Measurements from ENCODE around the gene MAGI2.

Gene MAGI2

GRCh38 chr7:78779788-78780187 is 673.7 kb downstream of the MAGI2 start:
- H3K36me3 ChIP-seq (ENCODE audit: low read length): no peaks in the 10 kb centered on the region
- H3K4me3 ChIP-seq (ENCODE audit: insufficient read depth, low read length, poor library complexity, severe bottlenecking): no peak overlapping the region
- H3K79me2 ChIP-seq (ENCODE audit: insufficient read depth, low read length): no peaks in the 10 kb centered on the region
- H3K4me2 ChIP-seq (ENCODE audit: low read depth, low read length, poor library complexity, severe bottlenecking): no peak overlapping the region
- no peaks in the 10 kb centered on the region for H3K9me3 ChIP-seq (ENCODE audit: insufficient read depth, low read length)
- TF ChIP-seq CTCF (IDR thresholded peaks at IDR 0.05; ENCODE audit: insufficient read depth, low read length, poor library complexity, severe bottlenecking): no peak
- no peak for TF ChIP-seq EZH2phosphoT487 (conservative IDR thresholded peaks at IDR 0.05; ENCODE audit: low read length)
- no peak overlapping the region for H2AFZ ChIP-seq (ENCODE audit: low read depth, low read length, severe bottlenecking)
- H3K9me2 ChIP-seq (replicated peaks; ENCODE audit: insufficient read depth, low read length): no peaks in the 10 kb centered on the region
- H3K27me3 ChIP-seq (ENCODE audit: low read length): no peaks in the 10 kb centered on the region
- no peak overlapping the region for H3K27ac ChIP-seq (ENCODE audit: low read depth, low read length)
- no peak overlapping the region for H3K9ac ChIP-seq (ENCODE audit: low read length)
- no peaks in the 10 kb centered on the region for H3F3A ChIP-seq (ENCODE audit: insufficient read depth)
- H4K20me1 ChIP-seq (ENCODE audit: low read depth, low read length): no peaks in the 10 kb centered on the region

GRCh38 chr7:78777829-78778228 is 675.6 kb downstream of the MAGI2 start:
- no peak overlapping the region for H3K4me2 ChIP-seq (ENCODE audit: low read depth, low read length, poor library complexity, severe bottlenecking)
- H3K9ac ChIP-seq (ENCODE audit: low read length): no peak overlapping the region
- no peak for TF ChIP-seq EZH2phosphoT487 (conservative IDR thresholded peaks at IDR 0.05; ENCODE audit: low read length)
- no peak for TF ChIP-seq CTCF (IDR thresholded peaks at IDR 0.05; ENCODE audit: insufficient read depth, low read length, poor library complexity, severe bottlenecking)
- H2AFZ ChIP-seq (ENCODE audit: low read depth, low read length, severe bottlenecking): no peak overlapping the region
- no peaks in the 10 kb centered on the region for H3K9me2 ChIP-seq (replicated peaks; ENCODE audit: insufficient read depth, low read length)
- H3K27me3 ChIP-seq (ENCODE audit: low read length): no peaks in the 10 kb centered on the region
- H3K27ac ChIP-seq (ENCODE audit: low read depth, low read length): no peak overlapping the region
- H3F3A ChIP-seq (ENCODE audit: insufficient read depth): no peaks in the 10 kb centered on the region
- no peak overlapping the region for H3K4me3 ChIP-seq (ENCODE audit: insufficient read depth, low read length, poor library complexity, severe bottlenecking)
- no peaks in the 10 kb centered on the region for H4K20me1 ChIP-seq (ENCODE audit: low read depth, low read length)
- H3K9me3 ChIP-seq (ENCODE audit: insufficient read depth, low read length): no peaks in the 10 kb centered on the region
- H3K79me2 ChIP-seq (ENCODE audit: insufficient read depth, low read length): no peaks in the 10 kb centered on the region
- no peaks in the 10 kb centered on the region for H3K36me3 ChIP-seq (ENCODE audit: low read length)

GRCh38 chr7:78770422-78771410 is 682.8 kb downstream of the MAGI2 start:
- Histone ChIP-seq H3K9me2 (replicated peaks; ENCODE audit: insufficient read depth, low read length) (no peaks in the 10 kb centered on the region), H3K4me3 (ENCODE audit: insufficient read depth, low read length, poor library complexity, severe bottlenecking) (no peak overlapping the region), H3K9me3 (ENCODE audit: insufficient read depth, low read length) (no peaks in the 10 kb centered on the region), H3K27ac (ENCODE audit: low read depth, low read length) (no peak overlapping the region), H4K20me1 (ENCODE audit: low read depth, low read length) (no peaks in the 10 kb centered on the region), H3K27me3 (ENCODE audit: low read length) (no peaks in the 10 kb centered on the region), H3K4me2 (ENCODE audit: low read depth, low read length, poor library complexity, severe bottlenecking) (no peak overlapping the region), H3K79me2 (ENCODE audit: insufficient read depth, low read length) (no peaks in the 10 kb centered on the region), H3K9ac (ENCODE audit: low read length) (no peak overlapping the region), H3K36me3 (ENCODE audit: low read length) (no peaks in the 10 kb centered on the region), H2AFZ (ENCODE audit: low read depth, low read length, severe bottlenecking) (no peak overlapping the region), H3F3A (ENCODE audit: insufficient read depth) (no peaks in the 10 kb centered on the region)
- TF ChIP-seq EZH2phosphoT487 (conservative IDR thresholded peaks at IDR 0.05; ENCODE audit: low read length) (no peak), CTCF (IDR thresholded peaks at IDR 0.05; ENCODE audit: insufficient read depth, low read length, poor library complexity, severe bottlenecking) (no peak)
